Liver (tissue), 3 donors: ENCODE data around the gene DIAPH3.

Experiments used
- EGR1 ChIP-seq, 2 donors: IDR thresholded peaks; 2 replicates each; pipeline ENCODE4 v1.6.1; 2016 to 2018; ENCODE audit warnings: antibody characterized with exemption in 2 of 2, low read depth in 2 of 2
- FOXA1 ChIP-seq: IDR thresholded peaks from 2 replicates; pipeline ENCODE4 v1.6.1; 2016; ENCODE audit warnings: antibody characterized with exemption
- GABPA ChIP-seq, 2 donors: IDR thresholded peaks in 1 of 2; conservative IDR thresholded peaks in 1 of 2; 2 replicates each; pipeline ENCODE4 v1.6.1; 2016; ENCODE audit warnings: antibody characterized with exemption in 2 of 2, mild to moderate bottlenecking in 1 of 2, moderate library complexity in 1 of 2
- HNF4G ChIP-seq: IDR thresholded peaks from 2 replicates; pipeline ENCODE4 v1.6.1; 2016; ENCODE audit warnings: antibody characterized with exemption
- JUND ChIP-seq, 2 donors: IDR thresholded peaks; 2 replicates each; pipeline ENCODE4 v1.6.1; 2016; ENCODE audit warnings: antibody characterized with exemption in 2 of 2
- RAD21 ChIP-seq, 2 donors: IDR thresholded peaks; 2 replicates each; pipeline ENCODE4 v1.6.1; 2016; ENCODE audit warnings: antibody characterized with exemption in 2 of 2, mild to moderate bottlenecking in 2 of 2
- SP1 ChIP-seq: IDR thresholded peaks from 2 replicates; pipeline ENCODE4 v1.6.1; 2018; ENCODE audit warnings: antibody characterized with exemption, mild to moderate bottlenecking
- TAF1 ChIP-seq: conservative IDR thresholded peaks from 2 replicates; pipeline ENCODE4 v1.6.1; 2016; ENCODE audit warnings: antibody characterized with exemption, mild to moderate bottlenecking
- YY1 ChIP-seq: IDR thresholded peaks from 2 replicates; pipeline ENCODE4 v1.6.1; 2016; ENCODE audit warnings: antibody characterized with exemption, mild to moderate bottlenecking
- TF ChIP-seq, protein P1 (sequence below): fragments of 150-350 bp; IDR thresholded peaks from 2 replicates; pipeline ENCODE4 v1.5.1; 2017; ENCODE audit warnings: improper control_type of control experiment, low read depth, low read length; ENCODE audit not compliant: missing input control
- TF ChIP-seq, protein P2 (sequence below): IDR thresholded peaks from 2 replicates; pipeline ENCODE4 v1.6.1; 2016; ENCODE audit warnings: antibody characterized with exemption, mild to moderate bottlenecking
- donor health status: healthy.
- donor health status: healthy.

DNA sequence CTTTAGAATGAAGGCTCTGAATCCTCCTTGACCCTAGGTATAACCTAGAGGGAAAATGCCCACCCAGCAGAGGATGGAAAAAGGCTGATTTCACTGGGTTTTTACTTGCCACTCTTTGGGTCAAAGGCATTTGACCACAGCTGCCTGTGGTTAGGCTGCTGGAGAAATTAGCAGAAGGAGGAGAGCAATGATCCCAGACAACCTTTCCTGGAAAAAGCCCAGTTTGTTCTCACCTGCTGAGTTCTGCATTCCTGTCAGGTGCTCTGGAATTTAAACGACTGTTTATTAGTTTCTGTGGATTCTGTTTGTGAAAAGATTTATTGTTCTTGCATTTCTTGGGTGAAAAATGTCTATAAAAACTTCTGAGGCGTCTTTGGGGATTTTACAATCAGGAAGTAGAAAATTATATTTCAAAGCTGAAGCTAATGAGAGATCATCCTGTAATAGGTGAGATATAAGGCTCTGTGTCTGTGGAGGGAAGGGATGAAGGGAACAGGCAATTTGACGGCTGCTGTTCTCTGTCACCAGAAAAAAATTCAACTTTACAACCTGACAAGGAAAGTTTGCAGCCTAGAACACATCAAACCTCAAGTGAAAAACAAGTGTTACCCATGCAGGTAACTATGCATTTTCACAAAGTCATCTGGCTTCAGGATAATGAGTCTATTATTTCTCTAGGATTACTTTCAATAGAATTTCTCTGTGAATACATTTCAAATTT lies 519.7 kb downstream of the DIAPH3 start:
- TF ChIP-seq FOXA1, result no peak
- TF ChIP-seq, protein P1, sequence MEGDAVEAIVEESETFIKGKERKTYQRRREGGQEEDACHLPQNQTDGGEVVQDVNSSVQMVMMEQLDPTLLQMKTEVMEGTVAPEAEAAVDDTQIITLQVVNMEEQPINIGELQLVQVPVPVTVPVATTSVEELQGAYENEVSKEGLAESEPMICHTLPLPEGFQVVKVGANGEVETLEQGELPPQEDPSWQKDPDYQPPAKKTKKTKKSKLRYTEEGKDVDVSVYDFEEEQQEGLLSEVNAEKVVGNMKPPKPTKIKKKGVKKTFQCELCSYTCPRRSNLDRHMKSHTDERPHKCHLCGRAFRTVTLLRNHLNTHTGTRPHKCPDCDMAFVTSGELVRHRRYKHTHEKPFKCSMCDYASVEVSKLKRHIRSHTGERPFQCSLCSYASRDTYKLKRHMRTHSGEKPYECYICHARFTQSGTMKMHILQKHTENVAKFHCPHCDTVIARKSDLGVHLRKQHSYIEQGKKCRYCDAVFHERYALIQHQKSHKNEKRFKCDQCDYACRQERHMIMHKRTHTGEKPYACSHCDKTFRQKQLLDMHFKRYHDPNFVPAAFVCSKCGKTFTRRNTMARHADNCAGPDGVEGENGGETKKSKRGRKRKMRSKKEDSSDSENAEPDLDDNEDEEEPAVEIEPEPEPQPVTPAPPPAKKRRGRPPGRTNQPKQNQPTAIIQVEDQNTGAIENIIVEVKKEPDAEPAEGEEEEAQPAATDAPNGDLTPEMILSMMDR, result no peak
- no peak for TF ChIP-seq SP1
- TF ChIP-seq, protein P2, sequence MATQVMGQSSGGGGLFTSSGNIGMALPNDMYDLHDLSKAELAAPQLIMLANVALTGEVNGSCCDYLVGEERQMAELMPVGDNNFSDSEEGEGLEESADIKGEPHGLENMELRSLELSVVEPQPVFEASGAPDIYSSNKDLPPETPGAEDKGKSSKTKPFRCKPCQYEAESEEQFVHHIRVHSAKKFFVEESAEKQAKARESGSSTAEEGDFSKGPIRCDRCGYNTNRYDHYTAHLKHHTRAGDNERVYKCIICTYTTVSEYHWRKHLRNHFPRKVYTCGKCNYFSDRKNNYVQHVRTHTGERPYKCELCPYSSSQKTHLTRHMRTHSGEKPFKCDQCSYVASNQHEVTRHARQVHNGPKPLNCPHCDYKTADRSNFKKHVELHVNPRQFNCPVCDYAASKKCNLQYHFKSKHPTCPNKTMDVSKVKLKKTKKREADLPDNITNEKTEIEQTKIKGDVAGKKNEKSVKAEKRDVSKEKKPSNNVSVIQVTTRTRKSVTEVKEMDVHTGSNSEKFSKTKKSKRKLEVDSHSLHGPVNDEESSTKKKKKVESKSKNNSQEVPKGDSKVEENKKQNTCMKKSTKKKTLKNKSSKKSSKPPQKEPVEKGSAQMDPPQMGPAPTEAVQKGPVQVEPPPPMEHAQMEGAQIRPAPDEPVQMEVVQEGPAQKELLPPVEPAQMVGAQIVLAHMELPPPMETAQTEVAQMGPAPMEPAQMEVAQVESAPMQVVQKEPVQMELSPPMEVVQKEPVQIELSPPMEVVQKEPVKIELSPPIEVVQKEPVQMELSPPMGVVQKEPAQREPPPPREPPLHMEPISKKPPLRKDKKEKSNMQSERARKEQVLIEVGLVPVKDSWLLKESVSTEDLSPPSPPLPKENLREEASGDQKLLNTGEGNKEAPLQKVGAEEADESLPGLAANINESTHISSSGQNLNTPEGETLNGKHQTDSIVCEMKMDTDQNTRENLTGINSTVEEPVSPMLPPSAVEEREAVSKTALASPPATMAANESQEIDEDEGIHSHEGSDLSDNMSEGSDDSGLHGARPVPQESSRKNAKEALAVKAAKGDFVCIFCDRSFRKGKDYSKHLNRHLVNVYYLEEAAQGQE, result no peak
- no peak for TF ChIP-seq TAF1
- no peak for TF ChIP-seq GABPA (IDR thresholded peaks at IDR 0.05 in 1 of 2, conservative IDR thresholded peaks at IDR 0.05 in 1 of 2)
- no peak for TF ChIP-seq JUND (IDR thresholded peaks at IDR 0.05)
- TF ChIP-seq EGR1 (IDR thresholded peaks at IDR 0.05; ENCODE audit: low read depth in 2 of 2), result no peak
- no peak for TF ChIP-seq HNF4G
- TF ChIP-seq YY1, result no peak
- TF ChIP-seq RAD21 (IDR thresholded peaks at IDR 0.05), result no peak
